Measurements from ENCODE around the gene RBL2. TPM values are rescaled to one million over a fixed set of nuclear protein-coding genes. Genes with fewer than 3 reads are reported as not detected.
"Not testable (repeated sequence)": the region's sequence is repeated elsewhere in the genome, so short reads cannot be mapped to it uniquely, and the experiment has no call there.

The RBL2 gene
- total RNA-seq, 1 donor from 2014 or later, result 80.7 TPM

GRCh38 chr16:53502331-53503269, 68.3 kb downstream of the RBL2 start, which contains the start of gene AKTIP:
Gene AKTIP, minus strand, starts transcription at chr16:53503209. Its CDS starts 2,950 bp downstream, at chr16:53500259.
- DNase-seq (ENCODE audit: low spot score), result peak; percentile 71
- intact Hi-C loops (cut with DNase I), result no loop called here

GRCh38 chr16:53503270-53503923, 69.1 kb downstream of the RBL2 start:
- ATAC-seq (peak; percentile 98), DNase-seq (ENCODE audit: low spot score) (peak; percentile 100)
- intact Hi-C loops (cut with DNase I), result no loop called here

More at GRCh38 chr16:53502331-53503269, 68.3 kb downstream of the RBL2 start, which contains the start of gene AKTIP:
- ATAC-seq, result no peak

- DNase-seq (ENCODE audit: low spot score) (peak; percentile 73), ATAC-seq (peak; percentile 5)
- intact Hi-C loops (cut with DNase I), result no loop called here
Observed at GRCh38 chr16:53503991-53504663, 69.9 kb downstream of the RBL2 start.

GRCh38 chr16:53504665-53505064, 70.4 kb downstream of the RBL2 start:
- ATAC-seq (no peak), DNase-seq (ENCODE audit: low spot score) (no peak)
- intact Hi-C loops (cut with DNase I), result loop anchor here (5.0 kb wide), 1 partner anchor 437 kb away; no protein-coding TSS in a partner anchor

GRCh38 chr16:53506254-53506653, 72.0 kb downstream of the RBL2 start:
- no peak for DNase-seq (ENCODE audit: low spot score)
- intact Hi-C loops (cut with DNase I), result loop anchor here (5.0 kb wide), 1 partner anchor 439 kb away; no protein-coding TSS in a partner anchor
- ATAC-seq, result no peak

GRCh38 chr16:53507464-53508179, 73.4 kb downstream of the RBL2 start:
- intact Hi-C loops (cut with DNase I), result loop anchor here (5.0 kb wide), 1 partner anchor 440 kb away; no protein-coding TSS in a partner anchor
- ATAC-seq (no peak), DNase-seq (ENCODE audit: low spot score) (no peak)

GRCh38 chr16:53509906-53510703, 75.8 kb downstream of the RBL2 start:
- ATAC-seq (peak; percentile 90), DNase-seq (ENCODE audit: low spot score) (peak; percentile 78)
- intact Hi-C loops (cut with DNase I), result loop anchor here (5.0 kb wide), 1 partner anchor 443 kb away; no protein-coding TSS in a partner anchor

GRCh38 chr16:53510704-53511070, 76.4 kb downstream of the RBL2 start:
- DNase-seq (ENCODE audit: low spot score) (no peak), ATAC-seq (no peak)
- intact Hi-C loops (cut with DNase I), result no loop called here

GRCh38 chr16:53511084-53511402, 76.8 kb downstream of the RBL2 start:
- ATAC-seq (no peak), DNase-seq (ENCODE audit: low spot score) (no peak)
- intact Hi-C loops (cut with DNase I), result no loop called here

GRCh38 chr16:53511403-53512280, 77.4 kb downstream of the RBL2 start:
- DNase-seq (ENCODE audit: low spot score) (no peak), ATAC-seq (no peak)
- intact Hi-C loops (cut with DNase I), result no loop called here

GRCh38 chr16:53512795-53513194, 78.5 kb downstream of the RBL2 start:
- DNase-seq (ENCODE audit: low spot score); ATAC-seq; intact Hi-C loops (cut with DNase I): not testable (repeated sequence)

- no peak for ATAC-seq
- no peak for DNase-seq (ENCODE audit: low spot score)
- intact Hi-C loops (cut with DNase I), result no loop called here
Observed at GRCh38 chr16:53515259-53515658, 81.0 kb downstream of the RBL2 start.

- intact Hi-C loops (cut with DNase I), result no loop called here
- ATAC-seq (no peak), DNase-seq (ENCODE audit: low spot score) (no peak)
Observed at GRCh38 chr16:53515811-53516210, 81.5 kb downstream of the RBL2 start.

- intact Hi-C loops (cut with DNase I), result no loop called here
Observed at GRCh38 chr16:53517851-53518250, 83.6 kb downstream of the RBL2 start.

GRCh38 chr16:53518550-53519416, 84.5 kb downstream of the RBL2 start:
- intact Hi-C loops (cut with DNase I), result no loop called here
- DNase-seq (ENCODE audit: low spot score), result no peak
- peak; percentile 65 for ATAC-seq

More at GRCh38 chr16:53517851-53518250, 83.6 kb downstream of the RBL2 start:
- DNase-seq (ENCODE audit: low spot score), result no peak
- ATAC-seq, result no peak
